B cell (primary cell): ENCODE measurements around the gene TLR9. TPM values are rescaled to one million over a fixed set of nuclear protein-coding genes. Genes with fewer than 3 reads are reported as not detected.

ENCODE experiments used
- ATAC-seq: fragments of 200-7000 bp; cut with Tn5 transposase; one replicate; pipeline ENCODE4 v1.10.0; 2021; ENCODE audit warnings: low read depth, mild to moderate bottlenecking, moderate number of reproducible peaks, moderate library complexity
- CTCF ChIA-PET: fragments of 350-600 bp; sonication (Branson Sonifier 250); formaldehyde crosslinking; loops from one replicate; lab custom pipeline; 2021; ENCODE audit warnings: antibody characterized with exemption, inconsistent platforms; lab: Charles Lee
- POLR2A ChIA-PET: fragments of 350-600 bp; sonication (Branson Sonifier 250); formaldehyde crosslinking; loops from one replicate; lab custom pipeline; 2021; ENCODE audit warnings: antibody characterized with exemption; lab: Charles Lee
- DNase-seq: peaks from one replicate; pipeline ENCODE4 v3.0.0; 2013
- H2AFZ ChIP-seq: 2 replicates; pipeline ENCODE4 v1.6.1; 2012; ENCODE audit warnings: mild to moderate bottlenecking, low read depth, low read length; ENCODE audit not compliant: insufficient read depth, poor library complexity, severe bottlenecking
- H3K27ac ChIP-seq, 2 donors: 1 replicate in 1 of 2; 2 replicates in 1 of 2; pipeline ENCODE4 v1.5.1; 2012 to 2013; ENCODE audit warnings: low read length in 2 of 2, mild to moderate bottlenecking in 2 of 2, moderate library complexity in 1 of 2
- H3K27me3 ChIP-seq, 4 experiments: fragments of 200-600 bp in 1 of 4; sonication (generic) in 1 of 4; replicated peaks in 1 of 4; 1 replicate in 2 of 4; 2 replicates in 2 of 4; pipeline versions ENCODE4 v1.6.1 to v1.7.0; 2013 to 2016; ENCODE audit warnings: low read length in 3 of 4, mild to moderate bottlenecking in 2 of 4, mixed read lengths in 1 of 4, moderate library complexity in 1 of 4; ENCODE audit not compliant: insufficient read depth in 4 of 4, control insufficient read depth in 3 of 4; ENCODE audit errors: control extremely low read depth in 1 of 4
- H3K36me3 ChIP-seq, 2 experiments: replicated peaks in 1 of 2; 1 replicate in 1 of 2; 2 replicates in 1 of 2; pipeline versions ENCODE4 v1.6.1 to v1.7.1; 2013; ENCODE audit warnings: low read length in 1 of 2; ENCODE audit not compliant: insufficient read depth in 2 of 2, control insufficient read depth in 1 of 2; ENCODE audit errors: control extremely low read depth in 1 of 2, extremely low read depth in 1 of 2
- H3K4me1 ChIP-seq, 2 donors: fragments of 200-600 bp in 1 of 2; sonication (generic) in 1 of 2; 1 replicate in 1 of 2; 2 replicates in 1 of 2; pipeline versions ENCODE4 v1.5.1 to v1.6.1; 2013 to 2017; ENCODE audit warnings: low read length in 2 of 2; ENCODE audit not compliant: control insufficient read depth in 2 of 2, insufficient read depth in 2 of 2
- H3K4me2 ChIP-seq: replicated peaks from 2 replicates; pipeline ENCODE3; 2012; ENCODE audit warnings: mild to moderate bottlenecking, low read depth, low read length; ENCODE audit not compliant: poor library complexity, severe bottlenecking
- H3K4me3 ChIP-seq, 5 experiments: fragments of 200-600 bp in 1 of 5; sonication (generic) in 1 of 5; 1 replicate in 3 of 5; 2 replicates in 2 of 5; pipeline versions ENCODE4 v1.5.1 to v1.7.0; 2011 to 2016; ENCODE audit warnings: low read length in 4 of 5, mild to moderate bottlenecking in 4 of 5, low read depth in 2 of 5, control low read depth in 1 of 5, moderate library complexity in 1 of 5; ENCODE audit not compliant: insufficient read depth in 1 of 5; ENCODE audit errors: control extremely low read depth in 1 of 5, extremely low read depth in 1 of 5
- H3K79me2 ChIP-seq: fragments of 200-600 bp; sonication (generic); one replicate; pipeline ENCODE4 v1.6.0; 2016; ENCODE audit warnings: low read length; ENCODE audit not compliant: control insufficient read depth, insufficient read depth
- H3K9ac ChIP-seq: fragments of 200-600 bp; sonication (generic); 2 replicates; pipeline ENCODE4 v1.6.1; 2017; ENCODE audit warnings: mild to moderate bottlenecking, low read length, moderate library complexity
- H3K9me3 ChIP-seq, 3 donors: one replicate each; pipeline versions ENCODE4 v1.6.1 to v1.7.1; 2013; ENCODE audit warnings: low read length in 2 of 3; ENCODE audit not compliant: control insufficient read depth in 2 of 3, insufficient read depth in 1 of 3; ENCODE audit errors: control extremely low read depth in 1 of 3
- H4K20me1 ChIP-seq: 2 replicates; pipeline ENCODE4 v1.6.0; 2012; ENCODE audit warnings: mild to moderate bottlenecking, low read length; ENCODE audit not compliant: insufficient read depth, control insufficient read depth, poor library complexity, severe bottlenecking
- H3K27ac Mint-ChIP-seq: one replicate; pipeline ENCODE4 v1.8.0; 2021; ENCODE audit warnings: mixed read lengths
- H3K27me3 Mint-ChIP-seq: one replicate; pipeline ENCODE4 v1.8.0; 2021; ENCODE audit warnings: mixed read lengths
- H3K4me1 Mint-ChIP-seq: one replicate; pipeline ENCODE4 v1.8.0; 2021; ENCODE audit warnings: mixed read lengths
- H3K4me3 Mint-ChIP-seq: one replicate; pipeline ENCODE4 v1.8.0; 2021; ENCODE audit warnings: mixed read lengths
- H3K9me3 Mint-ChIP-seq: one replicate; pipeline ENCODE4 v1.8.0; 2022; ENCODE audit warnings: mixed read lengths; ENCODE audit not compliant: insufficient read depth
- EZH2 ChIP-seq: IDR thresholded peaks from 2 replicates; pipeline ENCODE4 v1.6.1; 2012; ENCODE audit warnings: borderline replicate concordance, low read depth, mild to moderate bottlenecking, moderate library complexity, low read length; ENCODE audit not compliant: insufficient read depth, poor library complexity, severe bottlenecking
- WGBS: methylation state at CpG from one replicate; pipeline ENCODE4 v1.1.5; 2013; ENCODE audit warnings: missing lambda C conversion rate; ENCODE audit not compliant: insufficient coverage; 5-methylcytosine and 5-hydroxymethylcytosine counted together
- intact Hi-C: fragments of 100-400 bp; cut with micrococcal nuclease; formaldehyde crosslinking; loops from one replicate; pipeline ENCODE4 v1.10.0; 2022
- polyA plus RNA-seq: library from polyadenylated mRNA; depleted of rRNA; stranded (reverse); fragments of >200 nt; gene quantifications from 2 replicates; pipeline ENCODE4 v1.2.3, GENCODE V29; 2012
- total RNA-seq, 2 donors: library from RNA; stranded (reverse); fragments of 120-200 nt in 1 of 2; gene quantifications; 1 replicate in 1 of 2; 2 replicates in 1 of 2; pipeline versions ENCODE4 v1.2.3 to v1.2.4, GENCODE V29; 2013 to 2022
- TF ChIP-seq, protein P1 (sequence below): fragments of 200-600 bp; IDR thresholded peaks from one replicate; pipeline ENCODE4 v1.8.0; 2022; ENCODE audit warnings: antibody characterized with exemption, mild to moderate bottlenecking

The TLR9 gene
- total and polyA plus RNA-seq, 2 donors (not counting 1 experiment from before 2014, with no cell fraction given) = 3.7 to 21.0 TPM

GRCh38 chr3:52205727-52206372 lies 19.6 kb downstream of the TLR9 start:
- ChIA-PET CTCF (interaction anchor here (1.1 to 2.4 kb wide), 3 partner anchors 15 to 134 kb away, joined by 5 to 8 read pairs (median 5); no protein-coding TSS in a partner anchor), POLR2A (no interaction called here)
- TF ChIP-seq, protein P1, sequence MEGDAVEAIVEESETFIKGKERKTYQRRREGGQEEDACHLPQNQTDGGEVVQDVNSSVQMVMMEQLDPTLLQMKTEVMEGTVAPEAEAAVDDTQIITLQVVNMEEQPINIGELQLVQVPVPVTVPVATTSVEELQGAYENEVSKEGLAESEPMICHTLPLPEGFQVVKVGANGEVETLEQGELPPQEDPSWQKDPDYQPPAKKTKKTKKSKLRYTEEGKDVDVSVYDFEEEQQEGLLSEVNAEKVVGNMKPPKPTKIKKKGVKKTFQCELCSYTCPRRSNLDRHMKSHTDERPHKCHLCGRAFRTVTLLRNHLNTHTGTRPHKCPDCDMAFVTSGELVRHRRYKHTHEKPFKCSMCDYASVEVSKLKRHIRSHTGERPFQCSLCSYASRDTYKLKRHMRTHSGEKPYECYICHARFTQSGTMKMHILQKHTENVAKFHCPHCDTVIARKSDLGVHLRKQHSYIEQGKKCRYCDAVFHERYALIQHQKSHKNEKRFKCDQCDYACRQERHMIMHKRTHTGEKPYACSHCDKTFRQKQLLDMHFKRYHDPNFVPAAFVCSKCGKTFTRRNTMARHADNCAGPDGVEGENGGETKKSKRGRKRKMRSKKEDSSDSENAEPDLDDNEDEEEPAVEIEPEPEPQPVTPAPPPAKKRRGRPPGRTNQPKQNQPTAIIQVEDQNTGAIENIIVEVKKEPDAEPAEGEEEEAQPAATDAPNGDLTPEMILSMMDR = no peak
- TF ChIP-seq EZH2 = no peak
- 96% methylated on average over 5 of the region's 6 CpGs for WGBS
- Histone ChIP-seq H3K9ac (no peak overlapping the region), H3K27me3 (no peaks in the 10 kb centered on the region), H3K79me2 (no peaks in the 10 kb centered on the region), H3K9me3 (no peaks in the 10 kb centered on the region), H4K20me1 (no peaks in the 10 kb centered on the region), H3K36me3 (peaks cover 18 to 80% of the 10 kb centered on the region in 2 experiments), H2AFZ (no peak overlapping the region), H3K27ac (no peak overlapping the region), H3K4me3 (no peak overlapping the region), H3K4me2 (no peak overlapping the region), H3K4me1 (peaks cover 4 to 8% of the 10 kb centered on the region in 2 donors)
- Mint-ChIP-seq H3K4me3 (no peak overlapping the region), H3K9me3 (no peaks in the 10 kb centered on the region), H3K27ac (no peak overlapping the region), H3K4me1 (peaks cover 16% of the 10 kb centered on the region), H3K27me3 (no peaks in the 10 kb centered on the region)
- ATAC-seq (no peak), DNase-seq (no peak)
- intact Hi-C loops = no loop called here
